ENCODE measurements around the gene IL27RA.
"Not testable (repeated sequence)": the region's sequence is repeated elsewhere in the genome, so short reads cannot be mapped to it uniquely, and the experiment has no call there.

Gene IL27RA

GRCh38 chr19:14033946-14034345 lies 2.4 kb downstream of the IL27RA start:
- DNase-seq, result no peak

DNA sequence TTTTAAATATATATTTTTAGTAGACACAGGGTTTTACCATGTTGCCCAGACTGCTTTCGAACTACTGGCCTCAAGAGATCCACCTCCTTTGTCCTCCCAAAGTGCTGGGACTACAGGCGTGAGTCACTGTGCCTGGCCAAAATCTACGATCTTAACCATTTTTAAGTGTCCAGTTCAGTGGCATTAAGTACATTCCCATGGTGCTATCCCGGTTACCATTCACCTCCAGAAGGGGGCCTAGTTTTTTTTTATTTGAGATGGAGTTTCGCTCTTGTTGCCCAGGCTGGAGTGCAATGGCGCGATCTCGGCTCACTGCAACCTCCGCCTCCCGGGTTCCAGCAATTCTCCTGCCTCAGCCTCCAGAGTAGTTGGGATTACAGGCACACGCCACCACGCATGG lies 3.6 kb downstream of the IL27RA start:
- DNase-seq, result not testable (repeated sequence)

GRCh38 chr19:14035706-14036105 lies 4.1 kb downstream of the IL27RA start:
- no peak for DNase-seq

DNA sequence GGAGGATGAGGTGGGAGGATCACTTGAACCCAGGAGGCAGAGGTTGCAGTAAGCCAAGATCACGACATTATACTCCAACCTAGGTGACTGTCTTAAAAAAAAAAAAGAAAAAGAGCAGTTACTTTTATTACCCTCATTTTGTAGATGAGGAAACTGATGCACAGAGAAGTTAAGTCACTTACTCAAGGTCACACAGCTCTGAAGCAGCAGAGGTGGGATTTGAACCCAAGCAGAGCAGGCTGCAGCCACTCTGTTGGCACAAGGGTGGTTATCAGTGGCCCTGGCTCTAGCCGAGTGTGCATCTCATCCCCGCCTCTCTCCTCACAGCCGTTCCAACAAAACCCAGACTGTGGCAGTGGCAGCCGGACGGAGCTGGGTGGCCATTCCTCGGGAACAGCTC lies 7.6 kb downstream of the IL27RA start:
- DNase-seq, result no peak

DNA sequence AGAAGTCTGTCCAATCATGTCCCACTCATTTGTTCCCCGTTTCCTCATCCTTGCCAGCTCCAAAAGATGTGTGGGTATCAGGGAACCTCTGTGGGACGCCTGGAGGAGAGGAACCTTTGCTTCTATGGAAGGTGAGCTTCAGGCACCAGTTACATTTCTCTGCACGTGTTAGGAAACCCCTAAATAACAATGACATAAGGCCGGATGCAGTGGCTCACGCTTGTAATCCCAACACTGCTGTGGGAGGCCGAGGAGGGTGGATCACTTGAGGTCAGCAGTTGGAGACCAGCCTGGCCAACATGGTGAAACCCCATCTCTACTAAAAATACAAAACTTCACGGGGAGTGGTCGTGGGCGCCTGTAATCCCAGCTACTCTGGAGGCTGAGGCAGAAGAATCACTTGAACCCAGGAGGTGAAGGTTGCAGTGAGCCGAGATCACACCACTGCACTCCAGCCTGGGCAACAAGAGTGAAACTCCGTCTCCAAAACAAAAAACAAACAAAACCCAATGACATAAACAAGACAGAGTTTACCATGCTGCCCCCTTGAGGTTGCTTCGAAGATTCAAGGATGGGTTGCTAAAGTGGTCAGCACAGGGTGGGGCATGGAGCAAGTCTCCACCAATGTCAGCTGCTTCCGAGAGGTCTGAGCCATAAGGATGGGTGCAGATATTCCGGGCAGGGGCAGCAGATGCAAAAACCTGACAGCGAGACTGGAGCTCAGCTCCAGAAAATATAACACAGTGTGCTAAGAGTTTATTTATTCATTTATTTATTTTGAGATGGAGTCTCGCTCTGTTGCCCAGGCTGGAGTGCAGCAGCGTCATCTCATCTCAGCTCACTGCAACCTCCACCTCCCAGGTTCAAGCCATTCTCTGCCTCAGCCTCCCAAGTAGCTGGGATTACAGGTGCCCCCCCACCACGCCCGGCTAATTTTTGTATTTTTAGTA lies 11.4 kb downstream of the IL27RA start:
- peak; percentile 83 for DNase-seq

DNA sequence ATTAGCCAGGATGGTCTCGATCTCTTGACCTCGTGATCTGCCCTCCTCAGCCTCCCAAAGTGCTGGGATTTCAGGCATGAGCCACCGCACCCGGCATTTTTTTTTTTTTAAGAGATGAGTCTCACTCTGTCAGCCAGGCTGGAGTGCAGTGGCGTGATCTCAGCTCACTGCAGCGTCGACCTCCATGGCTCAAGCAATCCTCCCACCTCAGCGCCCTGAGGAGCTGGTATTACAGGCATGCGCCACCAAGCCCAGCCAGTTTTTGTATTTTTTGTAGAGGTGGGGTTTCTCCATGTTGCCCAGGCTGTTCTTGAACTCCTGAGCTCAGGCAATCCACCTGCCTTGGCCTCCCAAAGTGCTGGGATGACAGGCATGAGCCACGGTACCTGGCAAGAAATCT lies 16.3 kb downstream of the IL27RA start:
- not testable (repeated sequence) for DNase-seq

DNA sequence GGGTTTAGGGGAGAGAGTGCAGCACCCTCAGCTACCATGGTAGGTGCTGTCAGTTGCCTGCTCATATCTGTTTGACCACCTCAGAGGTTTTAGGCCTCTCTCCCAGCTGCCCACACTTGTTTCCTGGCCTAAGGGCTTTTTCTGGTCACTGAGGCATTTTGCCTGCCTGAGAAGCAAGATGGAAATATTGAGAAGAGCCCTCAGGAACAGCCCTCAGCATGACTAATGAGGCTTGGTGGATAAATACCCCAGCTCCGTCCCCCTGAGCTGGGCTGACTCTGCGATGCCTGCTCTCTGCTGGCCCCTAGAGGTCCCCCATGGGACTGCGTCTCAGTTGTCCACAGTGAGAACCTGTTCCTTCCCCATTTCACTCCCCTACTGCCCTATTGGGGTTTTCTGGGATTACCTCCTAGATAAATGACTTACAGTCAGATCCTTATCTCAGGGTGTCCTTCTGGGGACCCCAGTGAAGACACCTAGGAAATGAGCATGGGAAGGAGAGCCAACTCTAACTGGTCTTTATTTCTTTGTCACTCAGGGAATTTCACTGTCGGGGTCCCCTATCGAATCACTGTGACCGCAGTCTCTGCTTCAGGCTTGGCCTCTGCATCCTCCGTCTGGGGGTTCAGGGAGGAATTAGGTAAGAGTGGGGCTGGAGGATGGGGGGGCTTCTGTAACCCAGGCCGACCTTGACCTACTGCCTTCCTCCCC lies 17.0 kb downstream of the IL27RA start:
- DNase-seq, result peak; percentile 65

- DNase-seq, result no peak
Observed at GRCh38 chr19:14050512-14050911, 18.9 kb downstream of the IL27RA start.

GRCh38 chr19:14050961-14051360 lies 19.4 kb downstream of the IL27RA start:
- DNase-seq, result not testable (repeated sequence)

DNA sequence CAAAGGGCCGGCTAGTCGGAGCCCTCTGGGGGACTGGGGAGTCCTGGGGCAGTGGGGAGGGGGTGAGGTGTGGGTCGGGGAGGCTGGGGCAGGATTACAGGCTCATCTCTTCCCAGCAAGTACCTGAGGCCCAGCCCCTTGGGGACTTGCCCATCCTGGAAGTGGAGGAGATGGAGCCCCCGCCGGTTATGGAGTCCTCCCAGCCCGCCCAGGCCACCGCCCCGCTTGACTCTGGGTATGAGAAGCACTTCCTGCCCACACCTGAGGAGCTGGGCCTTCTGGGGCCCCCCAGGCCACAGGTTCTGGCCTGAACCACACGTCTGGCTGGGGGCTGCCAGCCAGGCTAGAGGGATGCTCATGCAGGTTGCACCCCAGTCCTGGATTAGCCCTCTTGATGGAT lies 20.4 kb downstream of the IL27RA start:
- DNase-seq, result no peak

DNA sequence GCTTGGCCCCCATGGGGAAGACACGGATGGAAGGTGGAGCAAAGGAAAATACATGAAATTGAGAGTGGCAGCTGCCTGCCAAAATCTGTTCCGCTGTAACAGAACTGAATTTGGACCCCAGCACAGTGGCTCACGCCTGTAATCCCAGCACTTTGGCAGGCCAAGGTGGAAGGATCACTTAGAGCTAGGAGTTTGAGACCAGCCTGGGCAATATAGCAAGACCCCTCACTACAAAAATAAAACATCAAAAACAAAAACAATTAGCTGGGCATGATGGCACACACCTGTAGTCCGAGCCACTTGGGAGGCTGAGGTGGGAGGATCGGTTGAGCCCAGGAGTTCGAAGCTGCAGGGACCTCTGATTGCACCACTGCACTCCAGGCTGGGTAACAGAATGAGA lies 20.9 kb downstream of the IL27RA start:
- DNase-seq, result no peak

DNA sequence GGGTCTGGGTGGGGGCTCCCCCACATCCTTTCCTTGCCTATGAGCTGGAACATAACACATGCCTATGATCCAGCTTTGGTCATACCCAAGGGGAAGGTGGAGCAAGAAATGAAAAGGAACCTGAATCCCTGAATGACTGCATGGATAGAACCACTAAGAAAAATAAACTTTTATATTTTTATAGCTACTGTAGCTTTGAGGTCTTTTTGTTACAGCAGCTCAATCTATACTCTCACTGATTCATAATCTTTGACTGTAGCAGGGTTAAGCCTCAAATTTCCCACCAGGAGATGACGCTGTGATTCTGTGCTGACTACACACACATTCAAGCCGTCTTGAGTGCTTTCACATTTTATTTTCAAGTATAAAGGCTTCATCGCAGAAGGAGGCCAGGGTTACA lies 21.5 kb downstream of the IL27RA start:
- no peak for DNase-seq

GRCh38 chr19:14053500-14053899 lies 21.9 kb downstream of the IL27RA start:
- no peak for DNase-seq

- DNase-seq, result no peak
Observed at GRCh38 chr19:14054099-14054498, 22.5 kb downstream of the IL27RA start.

GRCh38 chr19:14054721-14055120 lies 23.2 kb downstream of the IL27RA start:
- no peak for DNase-seq

DNA sequence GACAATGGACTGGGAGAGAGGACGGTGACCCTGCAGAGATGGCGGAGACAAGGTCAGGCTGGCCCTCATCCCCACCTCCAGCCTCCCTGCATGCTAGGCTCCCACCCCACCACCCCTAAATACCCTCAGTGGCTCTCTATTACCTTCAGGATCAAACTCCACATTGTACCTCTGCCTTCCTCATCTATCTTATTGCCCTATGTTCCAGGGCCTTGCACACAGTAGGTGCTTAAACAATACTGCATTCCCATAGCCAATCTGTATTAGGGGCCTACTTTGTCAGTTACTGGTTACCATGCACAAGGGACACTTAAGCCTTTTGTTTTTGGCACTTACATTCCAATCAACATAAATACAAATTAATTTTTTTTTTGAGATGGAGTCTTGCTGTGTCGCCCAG lies 23.8 kb downstream of the IL27RA start:
- no peak for DNase-seq

- no peak for DNase-seq
Observed at GRCh38 chr19:14056069-14056666, 24.6 kb downstream of the IL27RA start.

- no peak for DNase-seq
Observed at GRCh38 chr19:14056741-14057356, 25.3 kb downstream of the IL27RA start.

- DNase-seq, result no peak
Observed at GRCh38 chr19:14058182-14059092, 26.9 kb downstream of the IL27RA start.

DNA sequence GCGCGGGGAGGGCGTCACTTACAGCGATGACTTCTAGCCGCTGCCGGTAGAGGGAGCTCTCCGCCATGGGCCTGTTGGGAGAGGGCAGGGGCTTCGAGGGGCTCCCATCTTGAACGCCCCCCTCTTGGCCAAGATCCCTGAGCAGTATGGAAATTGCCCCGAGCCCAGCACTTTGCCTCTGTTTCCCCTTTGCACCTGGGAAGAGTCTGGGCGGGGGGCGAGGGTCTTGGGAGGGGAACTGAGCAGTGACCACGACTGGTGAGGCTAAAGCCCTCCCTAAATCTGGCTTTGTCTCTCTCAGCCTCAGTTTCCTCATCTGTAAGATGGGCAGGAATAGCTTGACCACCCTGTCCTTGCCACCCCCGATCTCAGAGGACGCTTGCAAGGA lies 27.5 kb downstream of the IL27RA start:
- peak; percentile 34 for DNase-seq

DNA sequence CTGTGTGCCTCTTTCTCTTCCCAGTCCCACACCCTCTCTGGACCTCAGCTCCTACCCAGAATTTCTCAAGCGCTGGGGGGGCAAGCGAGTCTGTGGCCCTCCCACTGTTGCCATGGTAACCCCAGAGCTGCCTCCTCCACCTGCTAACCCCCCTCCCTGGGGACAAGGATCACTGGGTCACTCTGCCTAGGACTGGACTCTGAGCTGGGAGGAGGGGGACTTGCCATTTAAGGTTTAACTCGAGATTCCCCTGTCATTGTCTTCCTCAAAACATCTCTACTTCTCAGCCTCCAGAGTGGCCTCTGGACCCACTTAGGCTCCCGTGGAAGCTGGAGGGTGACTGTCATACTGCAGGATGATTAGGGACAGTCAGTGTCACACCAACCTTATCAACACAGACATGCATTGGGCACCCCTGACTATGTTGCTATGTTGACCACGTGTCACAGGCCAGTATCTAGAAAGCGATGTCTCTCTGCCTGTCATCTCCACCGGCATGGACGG lies 28.1 kb downstream of the IL27RA start:
- peak; percentile 65 for DNase-seq
